ENCODE results near the gene CBARP.
A peak's percentile ranks its signal among the peaks of the same experiment; 100 is the strongest.

CBARP gene

GRCh38 chr19:1264801-1265614 lies 27.2 kb upstream of the CBARP start:
- Histone ChIP-seq H3K27ac (no peak overlapping the region), H3K27me3 (no peaks in the 10 kb centered on the region), H3K4me3 (peak overlapping the region; percentile 9; the same call in 1 of the 2 replicates), H3K9me3 (no peaks in the 10 kb centered on the region), H3K4me1 (peaks cover 87% of the 10 kb centered on the region), H3K36me3 (no peaks in the 10 kb centered on the region), H3K9ac (0 out of 2 replicates have a peak overlapping the region, but pooled peaks have one; percentile 15), H4K20me1 (peaks cover 43% of the 10 kb centered on the region), H3K4me2 (peak overlapping the region; percentile 100)
- TF ChIP-seq Cebpa-rat (IDR thresholded peaks at IDR 0.05), result no peak

GRCh38 chr19:1263188-1263587 lies 25.4 kb upstream of the CBARP start:
- H3K4me1 ChIP-seq, result peaks cover 96% of the 10 kb centered on the region
- H4K20me1 ChIP-seq, result peaks cover 55% of the 10 kb centered on the region
- peak overlapping the region; percentile 100 for H3K4me2 ChIP-seq
- H3K4me3 ChIP-seq, result peak overlapping the region; percentile 76
- H3K27ac ChIP-seq, result peak overlapping the region; percentile 82
- H3K36me3 ChIP-seq, result 0 out of 2 replicates have a peak, but pooled peaks cover 1% of the 10 kb centered on the region
- peak overlapping the region; percentile 77 for H3K9ac ChIP-seq
- no peaks in the 10 kb centered on the region for H3K27me3 ChIP-seq
- no peaks in the 10 kb centered on the region for H3K9me3 ChIP-seq
- no peak for TF ChIP-seq Cebpa-rat (IDR thresholded peaks at IDR 0.05)

DNA sequence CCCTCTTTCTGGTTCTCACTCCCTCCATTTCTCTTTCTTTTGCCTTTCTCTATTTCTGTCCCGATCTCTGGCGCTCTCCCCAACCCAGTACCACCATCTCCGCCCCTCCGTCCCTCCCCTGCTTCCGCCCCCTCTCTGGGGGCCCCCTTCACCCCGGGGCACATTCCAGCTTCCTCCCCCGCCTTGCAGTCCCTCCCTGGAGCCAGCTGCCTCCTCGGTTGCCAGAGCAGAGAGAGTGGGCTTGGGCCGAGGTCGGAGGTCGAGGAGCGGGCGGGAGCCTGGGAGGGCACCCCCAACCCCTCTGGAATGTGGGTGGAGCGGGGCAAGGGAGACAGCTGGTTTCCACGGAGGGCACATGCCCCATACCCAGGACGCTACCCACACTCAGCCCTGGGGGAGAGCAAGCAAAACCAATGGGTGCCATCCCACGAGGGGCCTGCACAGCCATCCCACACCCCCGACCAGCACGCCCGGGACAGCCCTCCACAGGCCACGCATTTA lies 24.9 kb upstream of the CBARP start:
- Histone ChIP-seq H3K4me3 (peak overlapping the region; percentile 76), H3K9ac (peak overlapping the region; percentile 77), H3K27ac (peak overlapping the region; percentile 82), H3K4me2 (peak overlapping the region; percentile 100), H3K36me3 (peaks cover 7% of the 10 kb centered on the region; the same call in 1 of the 2 replicates), H4K20me1 (peaks cover 60% of the 10 kb centered on the region), H3K27me3 (no peaks in the 10 kb centered on the region), H3K4me1 (peaks cover 96% of the 10 kb centered on the region), H3K9me3 (no peaks in the 10 kb centered on the region)
- no peak for TF ChIP-seq Cebpa-rat (IDR thresholded peaks at IDR 0.05)

- Histone ChIP-seq H3K4me2 (peak overlapping the region; percentile 100), H3K27me3 (no peaks in the 10 kb centered on the region), H3K9me3 (no peaks in the 10 kb centered on the region), H3K9ac (peak overlapping the region; percentile 77), H3K27ac (peak overlapping the region; percentile 82), H3K36me3 (peaks cover 13% of the 10 kb centered on the region), H4K20me1 (peaks cover 67% of the 10 kb centered on the region), H3K4me3 (peak overlapping the region; percentile 76), H3K4me1 (peaks cover 96% of the 10 kb centered on the region)
- TF ChIP-seq Cebpa-rat (IDR thresholded peaks at IDR 0.05), result no peak
Measured at GRCh38 chr19:1261798-1262622, 24.2 kb upstream of the CBARP start.

- Histone ChIP-seq H3K36me3 (peaks cover 19% of the 10 kb centered on the region), H3K4me3 (peak overlapping the region; percentile 76), H3K9ac (peak overlapping the region; percentile 77), H3K4me2 (peak overlapping the region; percentile 100), H3K9me3 (no peaks in the 10 kb centered on the region), H4K20me1 (peaks cover 72% of the 10 kb centered on the region), H3K27me3 (no peaks in the 10 kb centered on the region), H3K4me1 (peaks cover 96% of the 10 kb centered on the region), H3K27ac (peak overlapping the region; percentile 82)
- no peak for TF ChIP-seq Cebpa-rat (IDR thresholded peaks at IDR 0.05)
Measured at GRCh38 chr19:1261538-1261797, 23.7 kb upstream of the CBARP start.

DNA sequence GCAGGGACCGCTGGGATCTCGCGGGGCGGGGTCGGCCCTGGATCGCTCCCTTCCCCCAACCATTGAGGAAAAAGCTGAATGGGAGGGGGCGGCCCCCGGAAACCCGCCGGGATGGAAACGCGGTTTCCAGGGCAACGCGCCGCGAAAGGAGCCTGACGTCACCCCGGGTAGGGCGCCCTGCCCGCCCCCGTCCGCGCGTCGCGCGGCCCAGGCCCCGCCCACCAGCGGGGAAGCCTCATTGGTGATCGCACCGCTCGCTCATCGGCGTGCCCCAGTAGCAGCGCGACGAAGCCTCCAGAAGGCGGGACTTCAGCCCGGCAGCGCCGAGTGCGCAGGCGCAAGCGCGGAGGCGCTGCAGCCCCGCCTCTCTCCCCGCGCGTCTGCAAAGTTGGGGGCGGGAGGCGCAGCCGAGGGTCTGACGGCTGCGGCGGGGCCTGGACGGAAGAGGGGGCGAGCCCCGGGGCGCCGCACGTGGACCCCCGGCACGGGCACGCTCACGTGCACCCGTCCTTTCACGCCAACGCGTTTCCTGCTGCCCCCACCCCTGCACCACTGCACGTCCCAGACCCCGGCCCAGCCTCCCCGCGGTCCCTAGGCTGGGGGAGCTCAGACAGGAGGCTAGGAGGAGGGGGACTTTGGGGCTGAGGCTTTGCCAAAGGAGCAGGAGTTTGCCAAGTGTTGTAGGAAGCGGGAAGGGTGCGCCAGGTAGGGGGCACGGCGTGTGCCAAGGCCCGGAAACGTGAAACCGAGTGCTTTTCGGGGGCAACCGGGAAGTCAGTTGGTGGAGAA lies 23.1 kb upstream of the CBARP start:
- Histone ChIP-seq H3K9ac (peak overlapping the region; percentile 77), H3K36me3 (peaks cover 24% of the 10 kb centered on the region), H3K4me2 (peak overlapping the region; percentile 100), H3K27me3 (no peaks in the 10 kb centered on the region), H3K9me3 (no peaks in the 10 kb centered on the region), H3K4me1 (peaks cover 96% of the 10 kb centered on the region), H3K27ac (peak overlapping the region; percentile 82), H4K20me1 (peaks cover 73% of the 10 kb centered on the region), H3K4me3 (peak overlapping the region; percentile 76)
- TF ChIP-seq Cebpa-rat (IDR thresholded peaks at IDR 0.05), result no peak

DNA sequence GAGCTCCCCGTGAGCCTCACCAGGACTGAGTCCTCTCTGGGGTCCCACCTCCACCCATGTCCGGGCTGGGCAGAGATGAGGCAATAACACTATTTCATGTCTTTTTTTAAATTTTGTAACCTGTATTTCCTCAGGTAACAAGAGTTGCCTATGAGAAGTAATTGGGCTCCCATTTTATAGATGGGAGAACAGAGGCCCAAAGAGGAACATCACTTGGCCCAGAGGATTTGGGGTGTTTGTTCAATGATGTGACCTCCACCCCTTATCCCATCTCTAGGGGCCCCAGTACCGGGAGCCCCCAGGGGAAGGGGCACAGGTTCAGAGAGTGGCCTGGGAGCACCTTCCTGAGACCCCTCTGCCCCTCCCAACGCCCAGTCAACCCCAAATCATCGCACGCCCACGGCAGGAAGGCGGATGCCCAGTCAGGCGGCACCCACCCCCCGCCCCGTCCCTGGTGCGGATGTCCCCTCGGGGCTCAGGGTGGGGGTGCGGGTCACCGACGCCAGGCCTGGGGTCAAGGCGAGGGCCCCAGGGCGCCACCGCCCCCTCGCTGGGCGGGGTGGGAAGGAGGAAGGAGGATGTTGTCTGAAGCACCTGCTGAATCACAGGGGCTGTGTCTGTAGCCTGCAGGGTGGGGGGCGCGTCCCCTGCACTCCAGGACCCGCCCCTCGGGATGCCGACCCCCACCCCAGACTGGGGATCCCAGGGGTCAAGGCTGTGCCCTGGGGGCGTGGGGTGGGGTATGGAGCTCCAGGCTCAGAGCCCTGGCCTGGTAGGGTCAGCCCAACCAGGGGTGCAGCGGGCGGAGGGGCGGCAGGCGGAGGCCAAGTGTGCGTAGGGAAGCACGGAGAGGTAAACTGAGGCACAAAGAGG lies 22.3 kb upstream of the CBARP start:
- H3K9ac ChIP-seq, result peak overlapping the region; percentile 63; the same call in 1 of the 2 replicates

GRCh38 chr19:1259206-1259875 lies 21.5 kb upstream of the CBARP start:
- peaks cover 76% of the 10 kb centered on the region for H4K20me1 ChIP-seq
- peaks cover 40% of the 10 kb centered on the region for H3K36me3 ChIP-seq
- H3K9me3 ChIP-seq, result no peaks in the 10 kb centered on the region
- TF ChIP-seq Cebpa-rat (IDR thresholded peaks at IDR 0.05), result no peak
- peaks cover 96% of the 10 kb centered on the region for H3K4me1 ChIP-seq
- H3K4me2 ChIP-seq, result peak overlapping the region; percentile 100
- peak overlapping the region; percentile 76 for H3K4me3 ChIP-seq
- H3K27ac ChIP-seq, result peak overlapping the region; percentile 71
- no peaks in the 10 kb centered on the region for H3K27me3 ChIP-seq
- H3K9ac ChIP-seq, result peak overlapping the region; percentile 63; the same call in 1 of the 2 replicates

More for the DNA sequence above, 22.3 kb upstream of the CBARP start:
- Histone ChIP-seq H3K4me3 (peak overlapping the region; percentile 76), H3K36me3 (peaks cover 32% of the 10 kb centered on the region), H3K27ac (peak overlapping the region; percentile 71), H3K27me3 (no peaks in the 10 kb centered on the region), H3K9me3 (no peaks in the 10 kb centered on the region), H3K4me1 (peaks cover 96% of the 10 kb centered on the region), H4K20me1 (peaks cover 76% of the 10 kb centered on the region), H3K4me2 (peak overlapping the region; percentile 100)
- TF ChIP-seq Cebpa-rat (IDR thresholded peaks at IDR 0.05), result no peak
